Fibroblast of lung (primary cell): ENCODE data around the gene LRRC46.

Source experiments
- EZH2 ChIP-seq: IDR thresholded peaks from 2 replicates; pipeline ENCODE4 v1.5.1; 2012; ENCODE audit warnings: low read length, control low read depth, mild to moderate bottlenecking; ENCODE audit errors: missing control alignments
- TF ChIP-seq, protein P1 (sequence below), 2 donors: IDR thresholded peaks in 1 of 2; conservative IDR thresholded peaks in 1 of 2; 1 replicate in 1 of 2; 2 replicates in 1 of 2; pipeline ENCODE4 v1.5.1; 2011 to 2012; ENCODE audit warnings: low read length in 2 of 2, control low read depth in 1 of 2, inconsistent platforms in 1 of 2, low read depth in 1 of 2, mild to moderate bottlenecking in 1 of 2

DNA sequence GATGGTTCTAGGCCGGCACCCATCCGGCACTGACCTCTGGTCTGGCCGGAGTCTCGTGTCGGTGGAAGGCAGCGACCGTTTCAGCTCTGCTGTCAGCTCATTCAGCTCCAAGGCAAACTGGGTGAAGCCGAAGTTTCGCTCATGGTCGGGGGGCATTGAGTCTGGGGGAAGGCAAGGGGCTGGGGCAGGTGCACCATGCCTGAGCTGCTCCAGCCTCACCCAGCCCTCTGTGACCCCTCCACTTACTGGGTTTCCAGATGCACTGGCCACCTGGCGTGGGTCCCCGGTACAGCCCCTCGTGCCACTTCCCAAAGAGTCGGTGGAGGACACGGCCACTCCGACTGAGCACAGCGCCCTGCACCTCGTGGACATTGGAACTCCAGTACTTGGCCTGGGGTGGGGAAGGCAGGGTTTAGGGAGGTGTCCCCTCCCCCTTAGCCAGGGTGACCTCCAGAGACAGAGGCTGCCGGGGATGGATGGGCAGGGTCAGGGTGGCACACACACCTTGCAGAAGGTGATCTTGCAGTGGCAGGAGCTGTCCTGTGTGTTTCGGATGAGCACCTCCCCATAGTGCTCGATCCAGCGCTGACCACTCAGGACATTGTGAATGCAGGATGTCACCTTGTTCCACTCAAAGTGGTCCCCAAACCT lies 22.5 kb upstream of the LRRC46 start:
- no peak for TF ChIP-seq EZH2
- TF ChIP-seq, protein P1, sequence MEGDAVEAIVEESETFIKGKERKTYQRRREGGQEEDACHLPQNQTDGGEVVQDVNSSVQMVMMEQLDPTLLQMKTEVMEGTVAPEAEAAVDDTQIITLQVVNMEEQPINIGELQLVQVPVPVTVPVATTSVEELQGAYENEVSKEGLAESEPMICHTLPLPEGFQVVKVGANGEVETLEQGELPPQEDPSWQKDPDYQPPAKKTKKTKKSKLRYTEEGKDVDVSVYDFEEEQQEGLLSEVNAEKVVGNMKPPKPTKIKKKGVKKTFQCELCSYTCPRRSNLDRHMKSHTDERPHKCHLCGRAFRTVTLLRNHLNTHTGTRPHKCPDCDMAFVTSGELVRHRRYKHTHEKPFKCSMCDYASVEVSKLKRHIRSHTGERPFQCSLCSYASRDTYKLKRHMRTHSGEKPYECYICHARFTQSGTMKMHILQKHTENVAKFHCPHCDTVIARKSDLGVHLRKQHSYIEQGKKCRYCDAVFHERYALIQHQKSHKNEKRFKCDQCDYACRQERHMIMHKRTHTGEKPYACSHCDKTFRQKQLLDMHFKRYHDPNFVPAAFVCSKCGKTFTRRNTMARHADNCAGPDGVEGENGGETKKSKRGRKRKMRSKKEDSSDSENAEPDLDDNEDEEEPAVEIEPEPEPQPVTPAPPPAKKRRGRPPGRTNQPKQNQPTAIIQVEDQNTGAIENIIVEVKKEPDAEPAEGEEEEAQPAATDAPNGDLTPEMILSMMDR (conservative IDR thresholded peaks at IDR 0.05 in 1 of 2, IDR thresholded peaks at IDR 0.05 in 1 of 2; ENCODE audit: low read depth in 1 of 2, low read length in 2 of 2): no peak
